ENCODE measurements around the gene TNFRSF18.
A peak's percentile ranks its signal among the peaks of the same experiment; 100 is the strongest.

TNFRSF18 gene

GRCh38 chr1:1203561-1204424 lies 2.6 kb downstream of the TNFRSF18 start:
- no peak for DNase-seq (ENCODE audit: extremely low spot score)
- CTCF ChIA-PET = interaction anchor here (2.6 kb wide), 1 partner anchor 82 kb away, joined by 13 read pairs; no protein-coding TSS in a partner anchor

GRCh38 chr1:1202831-1203560 lies 3.4 kb downstream of the TNFRSF18 start:
- ChIA-PET CTCF (interaction anchor here (2.6 kb wide), 1 partner anchor 81 kb away, joined by 13 read pairs; no protein-coding TSS in a partner anchor), POLR2A (no interaction called here)
- DNase-seq (ENCODE audit: extremely low spot score) = no peak
- TF ChIP-seq CTCF (IDR thresholded peaks at IDR 0.05; ENCODE audit: control extremely low read depth, extremely low read depth, low read depth, missing control alignments) = no peak

More at GRCh38 chr1:1203561-1204424, 2.6 kb downstream of the TNFRSF18 start:
- POLR2A ChIA-PET = no interaction called here
- TF ChIP-seq CTCF (IDR thresholded peaks at IDR 0.05; ENCODE audit: control extremely low read depth, extremely low read depth, low read depth, missing control alignments) = no peak

GRCh38 chr1:1200876-1201810 lies 5.2 kb downstream of the TNFRSF18 start:
- ChIA-PET CTCF (interaction anchor here (0.9 to 1.1 kb wide), 2 partner anchors 10 to 13 kb away, joined by 3 read pairs; no protein-coding TSS in a partner anchor), POLR2A (interaction anchor here (0.7 kb wide), 1 partner anchor 137 kb away, joined by 5 read pairs; no protein-coding TSS in a partner anchor)
- no peak for TF ChIP-seq CTCF (IDR thresholded peaks at IDR 0.05; ENCODE audit: control extremely low read depth, extremely low read depth, low read depth, missing control alignments)
- peak; percentile 87 for DNase-seq (ENCODE audit: extremely low spot score)

- no peak for TF ChIP-seq CTCF (IDR thresholded peaks at IDR 0.05; ENCODE audit: control extremely low read depth, extremely low read depth, low read depth, missing control alignments)
- CTCF ChIA-PET = interaction anchor here (0.9 to 1.1 kb wide), 2 partner anchors 9 to 12 kb away, joined by 3 read pairs; no protein-coding TSS in a partner anchor
- POLR2A ChIA-PET = interaction anchor here (0.7 kb wide), 1 partner anchor 136 kb away, joined by 5 read pairs; no protein-coding TSS in a partner anchor
- DNase-seq (ENCODE audit: extremely low spot score) = no peak
Observed at GRCh38 chr1:1199961-1200875, 6.2 kb downstream of the TNFRSF18 start.

- ChIA-PET CTCF (interaction anchor here (1.1 kb wide), 1 partner anchor 77 kb away, joined by 3 read pairs; no protein-coding TSS in a partner anchor), POLR2A (no interaction called here)
- TF ChIP-seq CTCF (IDR thresholded peaks at IDR 0.05; ENCODE audit: control extremely low read depth, extremely low read depth, low read depth, missing control alignments) = no peak
- DNase-seq (ENCODE audit: extremely low spot score) = no peak
Observed at GRCh38 chr1:1199141-1199960, 7.0 kb downstream of the TNFRSF18 start.
